H1 (cell line): Measurements from ENCODE around the gene MYO15B. TPM values are rescaled to one million over a fixed set of nuclear protein-coding genes. Genes with fewer than 3 reads are reported as not detected.

ENCODE experiments used
- CTCF ChIA-PET: fragments of 300-600 bp; sonication (Branson Sonifier 250); formaldehyde crosslinking; loops from one replicate; lab custom pipeline; 2021; ENCODE audit not compliant: partially characterized antibody; lab: Charles Lee
- POLR2A ChIA-PET: fragments of 300-600 bp; sonication (Branson Sonifier 250); formaldehyde crosslinking; loops from one replicate; lab custom pipeline; 2021; ENCODE audit warnings: inconsistent platforms; ENCODE audit not compliant: partially characterized antibody; lab: Charles Lee
- DNase-seq, 2 experiments: peaks; one replicate each; pipeline versions ENCODE4 v3.0.0 to v3.0.0-alpha.2; 2010 to 2022; ENCODE audit warnings: low spot score in 2 of 2, low read depth in 1 of 2, mixed read lengths in 1 of 2
- FAIRE-seq: peaks from 2 replicates; lab custom pipeline; 2011; peaks lifted over from hg19 to GRCh38; lab: Jason Lieb, UNC
- H2AFZ ChIP-seq: 2 replicates; pipeline ENCODE4 v1.8.1; 2012; ENCODE audit warnings: low read length, inconsistent platforms
- H2AK5ac ChIP-seq: 2 replicates; pipeline ENCODE4 v1.6.1; 2013; ENCODE audit warnings: low read depth, low read length
- H2BK120ac ChIP-seq: replicated peaks from 2 replicates; pipeline ENCODE3; 2013; ENCODE audit warnings: low read depth, low read length, inconsistent platforms
- H2BK12ac ChIP-seq: 2 replicates; pipeline ENCODE4 v1.6.1; 2013; ENCODE audit warnings: low read depth, low read length
- H2BK15ac ChIP-seq: 2 replicates; pipeline ENCODE4 v1.6.1; 2013; ENCODE audit warnings: low read length
- H2BK20ac ChIP-seq: 2 replicates; pipeline ENCODE4 v1.6.1; 2013; ENCODE audit warnings: low read length
- H2BK5ac ChIP-seq: 2 replicates; pipeline ENCODE4 v1.6.1; 2013; ENCODE audit warnings: low read depth, low read length
- H3K14ac ChIP-seq: 2 replicates; pipeline ENCODE4 v1.6.1; 2013; ENCODE audit warnings: inconsistent platforms; ENCODE audit not compliant: insufficient read length
- H3K18ac ChIP-seq: 2 replicates; pipeline ENCODE4 v1.6.1; 2013; ENCODE audit warnings: low read length; ENCODE audit errors: extremely low read depth
- H3K23ac ChIP-seq: 2 replicates; pipeline ENCODE4 v1.6.1; 2013; ENCODE audit warnings: inconsistent platforms; ENCODE audit not compliant: insufficient read length
- H3K23me2 ChIP-seq: 2 replicates; pipeline ENCODE4 v1.6.1; 2013; ENCODE audit warnings: low read depth, low read length
- H3K27ac ChIP-seq: 2 replicates; pipeline ENCODE4 v1.6.1; 2011; ENCODE audit warnings: low read depth, low read length, inconsistent platforms
- H3K27me3 ChIP-seq, 4 experiments: replicated peaks in 1 of 4; 1 replicate in 1 of 4; 2 replicates in 3 of 4; pipeline versions ENCODE4 v1.6.1 to v1.8.1; 2011 to 2013; ENCODE audit warnings: low read length in 3 of 4, mild to moderate bottlenecking in 3 of 4, inconsistent platforms in 2 of 4, mixed read lengths in 2 of 4, moderate library complexity in 1 of 4; ENCODE audit not compliant: control insufficient read depth in 3 of 4, insufficient read depth in 3 of 4; ENCODE audit errors: extremely low read depth in 1 of 4
- H3K36me3 ChIP-seq, 4 experiments: 2 replicates each; pipeline versions ENCODE4 v1.6.1 to v1.8.1; 2011 to 2013; ENCODE audit warnings: mild to moderate bottlenecking in 4 of 4, low read length in 3 of 4, moderate library complexity in 2 of 4, control low read depth in 1 of 4, inconsistent platforms in 1 of 4; ENCODE audit not compliant: insufficient read depth in 4 of 4, control insufficient read depth in 2 of 4
- H3K4ac ChIP-seq: replicated peaks from 2 replicates; pipeline ENCODE3; 2013; ENCODE audit warnings: low read length, low read depth, mixed read lengths, inconsistent platforms; ENCODE audit not compliant: insufficient read length
- H3K4me1 ChIP-seq, 4 experiments: replicated peaks in 1 of 4; 1 replicate in 1 of 4; 2 replicates in 3 of 4; pipeline versions ENCODE4 v1.6.1 to v1.8.1; 2011 to 2013; ENCODE audit warnings: low read length in 3 of 4, inconsistent platforms in 2 of 4, mixed read lengths in 1 of 4; ENCODE audit not compliant: insufficient read depth in 4 of 4, control insufficient read depth in 3 of 4
- H3K4me2 ChIP-seq, 2 experiments: 2 replicates each; pipeline versions ENCODE4 v1.6.1 to v1.8.1; 2011 to 2013; ENCODE audit warnings: low read depth in 2 of 2, low read length in 2 of 2, control low read depth in 1 of 2, inconsistent platforms in 1 of 2, mild to moderate bottlenecking in 1 of 2; ENCODE audit not compliant: insufficient read depth in 1 of 2
- H3K4me3 ChIP-seq, 4 experiments: fragments of 200-600, 300-600 bp in 1 of 4; sonication (generic), shearing (Covaris generic), sonication (Bioruptor Twin) in 1 of 4; 2 replicates each; pipeline versions ENCODE4 v1.5.1 to v1.8.1; 2011 to 2016; ENCODE audit warnings: low read length in 4 of 4, low read depth in 3 of 4, control low read depth in 2 of 4, inconsistent platforms in 2 of 4, mild to moderate bottlenecking in 2 of 4, mixed read lengths in 1 of 4, moderate library complexity in 1 of 4; ENCODE audit not compliant: insufficient read depth in 2 of 4; ENCODE audit errors: extremely low read depth in 1 of 4
- H3K56ac ChIP-seq: replicated peaks from 2 replicates; pipeline ENCODE3; 2013; ENCODE audit warnings: low read depth, mild to moderate bottlenecking, mixed read lengths, low read length, inconsistent platforms; ENCODE audit not compliant: insufficient read length
- H3K79me1 ChIP-seq: 2 replicates; pipeline ENCODE4 v1.6.1; 2013; ENCODE audit warnings: low read depth, low read length, control low read depth
- H3K79me2 ChIP-seq, 2 experiments: 2 replicates each; pipeline versions ENCODE4 v1.6.1 to v1.8.1; 2012 to 2013; ENCODE audit warnings: low read length in 2 of 2, mild to moderate bottlenecking in 2 of 2, inconsistent platforms in 1 of 2; ENCODE audit not compliant: insufficient read depth in 2 of 2, control insufficient read depth in 1 of 2
- H3K9ac ChIP-seq, 4 experiments: replicated peaks in 1 of 4; 1 replicate in 1 of 4; 2 replicates in 3 of 4; pipeline versions ENCODE4 v1.6.1 to v1.8.1; 2011 to 2013; ENCODE audit warnings: low read depth in 3 of 4, low read length in 3 of 4, control low read depth in 2 of 4, mild to moderate bottlenecking in 2 of 4, moderate library complexity in 2 of 4, inconsistent platforms in 1 of 4; ENCODE audit errors: extremely low read depth in 1 of 4
- H3K9me3 ChIP-seq, 2 experiments: 2 replicates each; pipeline versions ENCODE4 v1.6.1 to v1.8.1; 2012 to 2013; ENCODE audit warnings: mild to moderate bottlenecking in 2 of 2, moderate library complexity in 2 of 2, control low read depth in 1 of 2, inconsistent platforms in 1 of 2, low read depth in 1 of 2, low read length in 1 of 2, mixed read lengths in 1 of 2; ENCODE audit not compliant: insufficient read depth in 2 of 2
- H4K20me1 ChIP-seq, 2 experiments: replicated peaks in 1 of 2; 2 replicates each; pipeline versions ENCODE3 to v1.8.1; 2011 to 2013; ENCODE audit warnings: inconsistent platforms in 2 of 2, low read length in 2 of 2, mild to moderate bottlenecking in 1 of 2; ENCODE audit not compliant: insufficient read depth in 2 of 2, control insufficient read depth in 1 of 2
- H4K5ac ChIP-seq: 2 replicates; pipeline ENCODE4 v1.6.1; 2013; ENCODE audit warnings: low read length, low read depth, mixed read lengths, inconsistent platforms; ENCODE audit not compliant: insufficient read length
- H4K8ac ChIP-seq: 2 replicates; pipeline ENCODE4 v1.8.0; 2013; ENCODE audit warnings: mild to moderate bottlenecking, moderate library complexity, low read length, inconsistent platforms; ENCODE audit not compliant: insufficient read depth; ENCODE audit errors: extremely low read depth
- H4K91ac ChIP-seq: replicated peaks from 2 replicates; pipeline ENCODE3; 2013; ENCODE audit warnings: low read length, mixed read lengths, inconsistent platforms; ENCODE audit not compliant: insufficient read length
- RAD21 ChIP-seq, 2 experiments: IDR thresholded peaks in 1 of 2; conservative IDR thresholded peaks in 1 of 2; 2 replicates each; pipeline ENCODE4 v1.6.1; 2011; ENCODE audit warnings: low read depth in 2 of 2, low read length in 2 of 2, improper control_type of control experiment in 1 of 2, inconsistent platforms in 1 of 2, mild to moderate bottlenecking in 1 of 2, moderate library complexity in 1 of 2
- WGBS, 2 experiments: shearing (Covaris generic) in 1 of 2; methylation state at CpG; one replicate each; pipeline versions ENCODE4 v1.1.6 to v1.1.7; 2013 to 2015; ENCODE audit warnings: low lambda C conversion rate in 2 of 2, mixed read lengths in 2 of 2, inconsistent platforms in 1 of 2, low coverage in 1 of 2, missing lambda C conversion rate in 1 of 2; ENCODE audit not compliant: insufficient replicate concordance in 2 of 2, insufficient coverage in 1 of 2, insufficient read length in 1 of 2; ENCODE audit errors: extremely low coverage in 1 of 2, missing lambda C conversion rate in 1 of 2; 5-methylcytosine and 5-hydroxymethylcytosine counted together
- polyA plus RNA-seq, 7 experiments: library from polyadenylated mRNA; depleted of rRNA in 3 of 7; stranded (reverse) in 5 of 7; unstranded in 2 of 7; fragments of >200 nt in 5 of 7; fragments of 200-250 nt in 2 of 7; gene quantifications; 1 replicate in 5 of 7; 2 replicates in 1 of 7; 4 replicates in 1 of 7; pipeline versions ENCODE4 v1.2.1 to v1.2.3, GENCODE V29; 2011 to 2013; ENCODE audit warnings: missing spikeins in 2 of 7, mixed read lengths in 2 of 7
- total RNA-seq: library from RNA; stranded (reverse); fragmentation: NEBNext Ultra II Directional; extraction: Animal tissue kit (Norgen Biotek cat#: 25700); gene quantifications from 2 replicates; pipeline ENCODE4 v1.2.1, GENCODE V29; 2021

MYO15B gene
- total and polyA plus RNA-seq, 2 of the 8 experiments (the other 6 are each of a cell fraction or from before 2014, with no cell fraction given): 7.1 to 11.2 TPM

- Histone ChIP-seq H2BK12ac (0 out of 2 replicates have a peak overlapping the region, but pooled peaks have one; percentile 17), H3K4me1 (peaks cover 2 to 18% (median 5%) of the 10 kb centered on the region in 4 experiments), H2BK5ac (no peak overlapping the region), H4K20me1 (peaks cover 0 to 5% of the 10 kb centered on the region in 2 experiments), H3K18ac (peak overlapping the region; percentile 19; the same call in 1 of the 2 replicates), H2BK120ac (no peak overlapping the region)
- TF ChIP-seq RAD21 (IDR thresholded peaks at IDR 0.05 in 1 of 2, conservative IDR thresholded peaks at IDR 0.05 in 1 of 2; ENCODE audit: low read depth in 2 of 2, low read length in 2 of 2): no peak
- TF ChIP-seq, all 59 proteins: peak for 0
- H2AFZ ChIP-seq: no peak overlapping the region
- no peak overlapping the region for H3K9ac ChIP-seq
- H2BK20ac ChIP-seq: no peak overlapping the region; the same call in 1 of the 2 replicates
- H3K4ac ChIP-seq: peak overlapping the region; percentile 54
- H2BK15ac ChIP-seq: peak overlapping the region; percentile 29; the same call in 1 of the 2 replicates
- H3K36me3 ChIP-seq: no peaks in the 10 kb centered on the region
- H3K79me1 ChIP-seq: peaks cover 2% of the 10 kb centered on the region; the same call in 1 of the 2 replicates
- H3K14ac ChIP-seq: no peak overlapping the region
- no peak overlapping the region for H2AK5ac ChIP-seq
- POLR2A ChIA-PET: interaction anchor here (2.8 kb wide), 1 partner anchor 15 kb away, joined by 12 read pairs; no protein-coding TSS in a partner anchor
- CTCF ChIA-PET: interaction anchor here (1.5 to 4.5 kb wide), 3 partner anchors 9 to 273 kb away, joined by 3 to 27 read pairs (median 8); partner anchors contain the start of gene MIF4GD
- WGBS, 2 experiments: 83% methylated on average over 8 of the region's 8 CpGs; no CpG with 5 or more reads in 1 of the 2 experiments
- no peak for DNase-seq
- H3K79me2 ChIP-seq: no peaks in the 10 kb centered on the region; a peak in 1 of 4 replicates
- no peak overlapping the region for H4K91ac ChIP-seq
- no peak for FAIRE-seq
- H3K27ac ChIP-seq: no peak overlapping the region
- no peaks in the 10 kb centered on the region for H3K9me3 ChIP-seq
- no peaks in the 10 kb centered on the region for H3K23me2 ChIP-seq
- no peak overlapping the region for H3K23ac ChIP-seq
- H4K5ac ChIP-seq: no peak overlapping the region
- H3K27me3 ChIP-seq: no peaks in the 10 kb centered on the region
- H4K8ac ChIP-seq: no peak overlapping the region; the same call in 1 of the 2 replicates
- no peak overlapping the region for H3K4me3 ChIP-seq
- H3K4me2 ChIP-seq: no peak overlapping the region
- H3K56ac ChIP-seq: no peak overlapping the region
Observed at GRCh38 chr17:75544250-75544649, 43.4 kb upstream of the MYO15B start.
